GM19467 (cell line): ENCODE measurements around the gene OTOP3.
"Not testable (repeated sequence)": the region's sequence is repeated elsewhere in the genome, so short reads cannot be mapped to it uniquely, and the experiment has no call there.

Experiments used
- ATAC-seq: cut with Tn5 transposase; IDR thresholded peaks from one replicate; pipeline ENCODE4 v1.9.1; 2021; ENCODE audit warnings: mild to moderate bottlenecking, moderate library complexity; ENCODE audit not compliant: unreplicated experiment

The OTOP3 gene

DNA sequence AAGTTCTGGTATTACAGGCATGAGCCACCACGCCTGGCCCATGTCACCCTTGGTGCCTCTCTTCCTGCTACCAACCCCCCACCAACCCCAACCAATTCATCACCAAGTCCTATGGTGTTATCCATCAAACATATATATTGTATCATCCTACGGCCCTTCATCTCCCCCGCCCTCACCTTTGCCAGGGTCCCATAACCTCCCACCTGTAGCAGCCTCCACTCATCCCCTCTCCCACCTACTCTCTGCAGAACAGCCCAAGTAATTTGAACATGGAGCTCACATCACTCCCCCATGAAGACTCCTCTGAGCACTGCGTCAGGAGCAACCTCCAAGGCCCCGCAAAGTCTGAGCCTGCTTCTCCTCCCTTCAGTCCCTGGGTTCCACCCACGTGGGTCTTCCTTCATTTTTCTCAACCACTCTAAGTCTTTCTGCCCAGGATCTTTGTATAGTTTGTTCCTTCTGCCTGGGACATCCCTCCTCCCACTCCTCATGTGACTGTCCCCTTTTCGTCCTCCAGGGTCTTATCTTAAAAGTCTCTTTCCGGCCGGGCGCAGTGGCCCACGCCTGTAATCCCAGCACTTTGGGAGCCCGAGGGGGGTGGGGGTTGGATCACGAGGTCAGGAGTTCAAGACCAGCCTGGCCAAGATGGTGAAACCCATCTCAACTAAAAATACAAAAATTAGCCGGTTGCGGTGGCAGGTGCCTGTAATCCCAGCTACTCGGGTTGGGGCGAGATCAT lies 43.9 kb downstream of the OTOP3 start:
- no peak for ATAC-seq

GRCh38 chr17:74981318-74981978 lies 45.8 kb downstream of the OTOP3 start:
- ATAC-seq = no peak

DNA sequence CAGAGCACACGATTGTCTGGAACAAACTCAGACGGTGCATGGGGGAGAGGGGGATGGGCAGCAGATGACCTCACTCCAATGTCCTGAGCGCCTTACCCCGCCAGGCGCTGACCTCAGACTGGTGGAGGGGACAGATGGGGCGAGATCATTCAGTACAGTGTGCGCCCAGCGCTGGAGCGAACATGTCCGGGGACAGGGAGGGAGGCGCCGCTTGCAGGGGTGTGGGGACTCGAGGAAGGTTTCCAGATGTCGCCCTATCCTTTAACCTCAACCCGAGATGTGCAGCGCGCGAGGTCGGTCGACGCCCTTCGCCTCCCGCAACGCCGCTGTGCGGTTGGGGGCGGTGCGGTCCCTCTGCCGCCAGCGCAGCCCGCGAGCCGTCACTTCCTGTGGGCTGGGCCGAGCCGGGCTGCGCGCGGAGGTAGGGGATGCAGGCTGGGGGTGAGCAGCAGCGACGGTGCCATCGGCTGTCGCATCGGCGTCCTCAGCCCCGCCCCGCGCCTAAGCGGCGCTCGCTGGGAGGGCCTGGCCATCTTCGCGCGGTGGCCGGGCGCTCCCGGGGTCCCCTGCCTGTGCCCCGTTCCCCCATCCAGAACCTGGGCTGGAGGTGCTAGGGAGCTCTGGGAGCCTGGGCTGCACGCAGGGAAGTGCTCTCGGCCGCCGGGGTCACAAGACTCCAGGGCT lies 46.4 kb downstream of the OTOP3 start:
- no peak for ATAC-seq

DNA sequence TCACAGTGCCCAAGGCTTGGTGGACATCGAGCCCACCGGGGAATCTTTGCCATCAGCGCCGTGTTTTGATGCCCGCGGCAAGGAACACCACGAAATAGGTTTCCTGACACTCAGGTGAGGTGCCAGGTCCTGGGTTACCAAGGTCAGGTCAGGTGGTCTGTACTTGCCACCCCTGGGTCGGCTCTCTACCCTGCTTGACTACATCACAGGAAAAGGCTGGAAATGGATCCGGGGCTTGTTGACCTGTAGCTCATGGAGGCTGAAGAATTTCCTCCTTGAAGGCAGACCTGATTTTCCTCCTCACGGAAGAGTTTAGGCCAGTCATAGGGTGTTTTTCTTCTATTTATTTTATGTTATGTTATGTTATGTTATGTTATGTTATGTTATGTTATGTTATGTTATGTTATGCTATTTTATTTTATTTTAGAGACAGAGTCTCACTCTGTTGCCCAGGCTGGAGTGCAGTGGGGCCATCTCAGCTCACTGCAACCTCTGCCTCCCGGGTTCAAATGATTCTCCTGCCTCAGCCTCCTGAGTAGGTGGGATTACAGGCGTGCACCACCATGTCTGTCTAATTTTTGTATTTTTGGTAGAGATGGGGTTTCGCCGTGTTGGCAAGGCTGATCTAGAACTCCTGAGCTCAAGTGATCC lies 47.1 kb downstream of the OTOP3 start:
- not testable (repeated sequence) for ATAC-seq

GRCh38 chr17:74986206-74986576 lies 50.5 kb downstream of the OTOP3 start:
- no peak for ATAC-seq

DNA sequence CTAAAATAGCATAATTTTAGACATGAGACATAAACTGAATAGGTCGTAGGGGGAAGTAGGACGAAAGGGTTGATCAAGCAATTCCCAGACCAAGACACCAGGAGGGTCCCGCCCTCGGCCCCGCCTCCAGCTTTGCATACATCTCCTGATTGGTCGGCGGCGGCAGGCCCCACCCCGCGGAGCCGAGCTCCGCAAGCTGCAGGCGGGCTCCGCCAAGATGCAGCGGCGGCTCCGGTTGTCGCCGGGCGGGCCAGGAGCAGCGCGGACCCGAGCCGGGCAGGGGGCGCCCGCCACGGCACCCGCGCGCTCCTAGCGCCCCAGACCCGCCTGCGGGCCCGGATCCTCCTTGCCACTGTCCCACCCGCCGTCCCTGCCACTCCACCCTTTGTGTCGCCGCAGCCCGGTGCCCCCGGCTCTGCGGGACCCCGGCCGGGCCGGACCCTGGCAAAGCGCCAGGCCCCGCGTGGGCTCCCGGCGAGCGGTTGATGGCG lies 51.8 kb downstream of the OTOP3 start, which contains the start of gene CDR2L:
TSS of gene CDR2L (plus strand) at position 215 of the 491 bp plus-strand sequence. CDS start 412 bp downstream, outside the sequence.
- ATAC-seq = peak; percentile 73

GRCh38 chr17:74987909-74988711 lies 52.4 kb downstream of the OTOP3 start:
- no peak for ATAC-seq

DNA sequence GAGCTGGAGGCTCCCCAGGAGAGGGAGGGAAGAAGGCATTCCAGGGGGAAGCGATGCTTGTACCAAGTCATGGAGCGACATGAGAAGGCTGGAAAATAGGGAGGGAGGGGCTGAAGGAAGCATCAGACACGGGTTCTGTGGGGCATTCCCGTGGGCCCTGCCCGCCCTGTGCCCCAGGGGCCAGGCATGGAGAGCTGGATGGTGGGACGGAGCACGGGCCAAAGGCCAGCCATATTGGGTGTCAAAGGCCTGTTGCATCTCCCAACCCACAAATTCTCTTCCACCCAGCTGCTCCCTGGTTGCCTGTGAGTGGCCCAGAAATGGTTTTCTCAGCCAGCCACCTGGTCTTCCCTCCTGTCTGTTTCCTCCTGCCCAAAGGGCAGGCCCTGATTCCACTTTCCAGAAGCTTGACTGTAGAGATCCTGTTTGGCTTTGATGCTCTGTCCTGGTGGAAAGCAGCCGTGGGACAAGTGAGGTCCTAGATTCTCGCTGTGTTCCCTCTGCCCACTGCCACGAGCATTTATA lies 54.9 kb downstream of the OTOP3 start:
- ATAC-seq = no peak

GRCh38 chr17:74992223-74992622 lies 56.5 kb downstream of the OTOP3 start:
- no peak for ATAC-seq

GRCh38 chr17:74994440-74994839 lies 58.7 kb downstream of the OTOP3 start:
- ATAC-seq = no peak

DNA sequence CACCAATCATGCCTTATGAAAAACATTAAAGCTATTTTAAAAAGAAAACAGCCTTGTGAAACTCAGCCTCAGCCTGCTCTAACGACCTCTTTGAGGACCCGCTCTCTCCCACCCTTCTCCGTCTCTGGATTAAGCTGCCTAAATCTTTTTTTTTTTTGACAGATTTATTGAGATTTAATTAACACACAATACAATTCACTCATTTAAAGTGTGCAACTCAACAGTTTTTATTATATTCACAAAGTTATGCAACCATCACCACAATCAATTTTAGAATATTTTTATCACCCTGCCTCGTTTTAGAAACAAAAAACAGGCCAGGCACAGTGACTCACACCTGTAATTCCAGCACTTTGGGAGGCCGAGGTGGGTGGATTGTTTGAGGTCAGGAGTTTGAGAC lies 60.1 kb downstream of the OTOP3 start:
- ATAC-seq = no peak

- no peak for ATAC-seq
Measured at GRCh38 chr17:74998783-74999182, 63.1 kb downstream of the OTOP3 start.

DNA sequence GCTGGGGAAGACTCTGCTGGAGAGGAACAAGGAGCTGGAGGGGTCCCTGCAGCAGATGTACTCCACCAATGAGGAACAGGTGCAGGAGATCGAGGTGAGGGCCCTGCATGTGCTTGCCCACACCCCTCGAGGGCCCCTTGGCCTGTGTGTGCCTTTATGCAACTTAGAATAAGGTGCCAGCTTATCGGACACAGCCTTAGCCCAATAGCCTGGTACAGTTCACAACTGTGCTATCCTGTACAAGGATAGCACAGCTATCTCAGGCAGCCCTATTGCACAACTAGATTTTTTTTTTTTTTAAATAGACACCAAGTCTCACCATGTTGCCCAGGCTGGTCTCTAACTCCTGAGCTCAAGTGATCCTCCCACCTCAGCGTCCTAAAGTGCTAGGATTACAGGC lies 63.8 kb downstream of the OTOP3 start:
- no peak for ATAC-seq
